GM12801 (cell line): ENCODE data around the gene PICALM.

Experiments
- TF ChIP-seq, protein P1 (sequence below): IDR thresholded peaks from one replicate; pipeline ENCODE4 v1.5.1; 2011; ENCODE audit warnings: control low read depth; ENCODE audit not compliant: insufficient read length; ENCODE audit errors: extremely low read depth

PICALM gene

DNA sequence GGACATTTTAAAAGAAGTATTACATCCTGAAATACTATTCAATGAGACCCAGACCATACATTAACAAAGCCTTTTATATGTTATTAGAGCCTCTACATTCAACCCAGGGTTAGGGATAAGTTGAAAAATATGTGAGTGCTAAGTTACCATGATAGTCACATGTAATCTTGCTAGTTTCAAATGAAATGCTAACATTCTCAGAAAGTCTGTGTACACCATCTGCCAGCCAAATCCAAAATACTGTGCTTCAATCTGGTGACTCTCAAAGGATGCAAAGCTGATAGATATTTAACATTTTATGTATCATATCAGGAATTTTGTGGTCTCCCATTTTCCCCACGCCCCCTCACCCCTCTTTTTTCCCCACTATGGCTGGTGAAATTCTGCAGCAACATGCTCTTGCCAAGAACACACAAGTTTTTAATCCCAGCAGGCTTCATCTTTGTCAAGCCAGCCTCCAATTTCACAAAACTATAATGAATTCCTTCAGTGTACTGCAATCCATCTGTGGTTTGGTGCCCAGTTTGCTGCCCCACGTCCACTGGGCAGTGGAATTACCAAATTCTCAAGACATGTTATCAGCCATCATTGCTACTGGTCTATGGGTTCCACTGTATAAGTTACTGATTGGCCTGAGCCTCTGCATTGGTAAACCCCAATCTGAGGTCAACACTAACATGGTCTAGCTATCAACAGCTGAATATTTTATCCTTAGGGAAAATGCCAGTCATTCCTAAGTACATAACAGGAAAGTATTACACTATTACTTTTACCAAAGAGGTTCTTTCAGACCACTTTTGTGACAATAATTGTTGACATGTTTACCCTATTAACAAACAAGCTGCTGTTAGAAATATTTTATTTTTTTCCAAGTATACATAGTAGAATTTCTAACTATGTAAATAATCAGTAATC, 1.5 kb upstream of the PICALM start:
- TF ChIP-seq, protein P1, sequence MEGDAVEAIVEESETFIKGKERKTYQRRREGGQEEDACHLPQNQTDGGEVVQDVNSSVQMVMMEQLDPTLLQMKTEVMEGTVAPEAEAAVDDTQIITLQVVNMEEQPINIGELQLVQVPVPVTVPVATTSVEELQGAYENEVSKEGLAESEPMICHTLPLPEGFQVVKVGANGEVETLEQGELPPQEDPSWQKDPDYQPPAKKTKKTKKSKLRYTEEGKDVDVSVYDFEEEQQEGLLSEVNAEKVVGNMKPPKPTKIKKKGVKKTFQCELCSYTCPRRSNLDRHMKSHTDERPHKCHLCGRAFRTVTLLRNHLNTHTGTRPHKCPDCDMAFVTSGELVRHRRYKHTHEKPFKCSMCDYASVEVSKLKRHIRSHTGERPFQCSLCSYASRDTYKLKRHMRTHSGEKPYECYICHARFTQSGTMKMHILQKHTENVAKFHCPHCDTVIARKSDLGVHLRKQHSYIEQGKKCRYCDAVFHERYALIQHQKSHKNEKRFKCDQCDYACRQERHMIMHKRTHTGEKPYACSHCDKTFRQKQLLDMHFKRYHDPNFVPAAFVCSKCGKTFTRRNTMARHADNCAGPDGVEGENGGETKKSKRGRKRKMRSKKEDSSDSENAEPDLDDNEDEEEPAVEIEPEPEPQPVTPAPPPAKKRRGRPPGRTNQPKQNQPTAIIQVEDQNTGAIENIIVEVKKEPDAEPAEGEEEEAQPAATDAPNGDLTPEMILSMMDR = no peak

DNA sequence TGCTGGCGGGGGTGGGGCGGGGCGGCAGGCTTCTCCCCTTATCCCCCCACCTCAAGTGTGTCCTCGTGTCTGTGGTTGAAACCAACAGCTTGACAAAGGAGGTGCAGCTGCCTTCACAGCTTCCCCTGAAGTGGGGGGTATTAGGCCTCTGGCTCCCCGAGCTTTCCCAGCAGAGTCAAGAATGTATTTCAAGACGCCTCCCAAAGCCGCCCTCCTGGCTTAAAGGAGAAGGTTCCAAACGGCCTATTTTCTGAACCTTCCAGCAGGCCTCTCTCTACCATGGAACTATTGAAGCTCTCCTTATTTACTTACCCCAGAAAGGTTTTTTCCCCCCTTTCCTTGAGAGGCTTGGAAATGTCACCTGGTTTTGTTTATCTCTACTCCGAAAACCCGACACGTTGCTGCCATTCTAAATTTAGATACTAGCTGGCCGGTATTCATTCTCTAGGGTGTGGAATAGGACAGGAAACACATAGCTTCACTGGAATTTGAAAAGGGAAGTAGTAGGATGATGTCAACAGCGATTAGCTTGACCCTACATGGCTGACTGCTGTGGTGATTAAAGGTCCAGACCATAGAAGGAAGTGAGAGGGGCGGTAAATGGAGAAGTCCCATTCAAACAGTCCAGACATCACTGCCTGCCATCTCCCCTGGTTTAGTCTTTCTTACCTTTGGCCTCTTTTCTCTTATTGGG, 671 bp upstream of the PICALM start:
- TF ChIP-seq, protein P1 = no peak

DNA sequence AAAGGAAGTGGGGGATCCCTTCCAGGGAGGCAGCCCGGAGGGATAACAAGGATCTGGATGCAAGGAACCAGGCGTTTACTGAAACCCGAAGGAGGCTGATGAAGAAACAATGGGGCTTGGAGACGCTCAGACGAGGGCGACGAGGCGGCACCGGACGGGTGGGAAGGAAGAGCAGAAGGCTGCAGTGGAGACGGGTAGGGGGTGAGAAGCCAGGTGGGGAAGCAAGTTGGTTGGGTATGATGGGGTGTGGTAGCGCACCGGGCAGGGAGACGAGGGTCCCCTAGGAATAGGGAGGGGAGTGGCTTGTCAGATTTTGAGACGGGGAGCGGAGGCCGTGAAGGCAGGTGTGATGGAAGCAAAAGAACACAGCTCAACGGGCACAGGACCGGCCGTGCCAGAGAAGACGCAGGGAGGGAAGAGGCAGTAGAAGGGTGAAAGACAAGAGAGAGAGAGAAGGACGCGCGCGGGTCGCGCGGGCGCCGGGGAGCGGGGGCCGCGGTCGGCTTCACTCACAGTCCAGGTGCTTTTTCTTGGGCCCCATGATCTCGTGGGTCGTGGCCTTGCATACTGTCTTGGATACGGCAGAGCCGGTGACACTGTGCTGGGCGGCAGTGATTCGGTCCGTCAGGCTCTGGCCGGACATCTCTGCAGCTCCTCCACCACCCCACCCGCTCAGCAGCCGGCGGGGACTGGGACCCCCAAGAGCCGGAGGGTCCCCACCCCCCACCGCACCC, 579 bp downstream of the PICALM start:
- TF ChIP-seq, protein P1 = no peak

DNA sequence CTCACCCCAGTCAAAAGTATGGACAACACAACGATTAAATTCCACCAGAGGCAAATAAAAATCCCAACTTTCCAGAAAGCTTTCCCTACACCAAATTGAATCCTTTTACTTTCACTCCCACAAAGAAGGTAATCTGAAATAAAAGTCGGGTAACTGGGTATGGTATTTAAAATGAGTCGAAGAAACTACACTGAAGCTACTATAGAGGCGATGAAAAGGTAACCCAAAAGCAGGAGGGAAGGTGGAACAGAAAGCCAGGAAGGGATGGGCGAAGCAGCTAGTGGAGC, 1.1 kb downstream of the PICALM start:
- TF ChIP-seq, protein P1 = no peak

DNA sequence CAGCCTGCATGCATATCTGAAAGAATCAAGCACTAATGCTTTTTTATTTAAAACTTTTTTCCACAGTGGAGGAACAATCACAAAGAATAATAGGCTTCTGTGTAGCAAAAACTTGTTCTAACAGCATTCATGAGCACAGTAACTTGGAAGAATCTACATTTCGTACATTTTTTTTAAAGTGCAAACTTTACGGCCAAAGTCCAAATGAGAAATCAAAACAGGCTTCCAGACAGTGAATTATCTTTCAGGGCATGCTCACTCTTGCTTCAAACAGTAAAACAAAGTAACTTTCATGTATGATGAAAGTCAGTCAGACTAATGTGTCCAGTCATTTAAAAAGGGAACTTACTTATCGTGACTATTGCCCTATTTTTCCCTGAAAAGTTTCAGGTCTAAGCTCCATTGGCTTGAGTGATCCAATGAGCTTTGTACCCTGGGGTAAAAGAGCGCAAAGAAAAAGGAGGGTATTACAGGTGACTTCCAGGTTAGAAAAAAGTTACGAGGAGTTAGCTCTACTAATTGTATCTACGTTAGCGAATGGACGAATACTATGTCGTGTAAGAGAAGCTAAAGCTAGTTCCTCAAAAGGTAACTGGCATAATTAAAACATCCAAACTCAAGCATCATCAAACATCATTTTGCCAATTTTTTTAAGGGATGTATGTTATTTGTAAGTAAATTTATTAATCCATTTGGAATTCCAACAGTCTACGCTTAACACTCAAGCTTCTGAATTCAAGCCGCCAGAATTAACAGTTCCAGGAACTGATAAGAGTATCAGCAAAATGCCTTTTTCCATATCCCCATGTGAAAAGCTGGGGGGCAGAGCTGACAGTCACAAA, 1.7 kb downstream of the PICALM start:
- TF ChIP-seq, protein P1 = no peak

DNA sequence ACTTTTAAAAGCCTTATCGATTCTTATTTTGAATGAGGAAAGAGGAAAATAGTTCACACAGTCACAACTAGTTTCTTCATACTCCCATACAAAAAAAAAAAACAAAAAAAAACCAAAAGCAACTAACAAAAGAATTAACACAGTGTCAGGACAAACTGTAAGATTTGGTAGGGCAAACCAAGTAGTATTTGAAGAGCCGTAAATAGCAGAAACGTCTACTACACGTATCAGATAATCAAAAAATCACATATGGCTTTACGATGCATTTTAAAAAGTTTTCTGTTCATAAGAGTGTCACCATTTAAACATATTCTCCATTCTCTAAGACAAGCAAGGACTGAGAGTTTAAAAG, 2.3 kb downstream of the PICALM start:
- TF ChIP-seq, protein P1 = no peak
